Epithelial cell of proximal tubule (primary cell): ENCODE results near the gene CHSY3. TPM values are rescaled to one million over a fixed set of nuclear protein-coding genes. Genes with fewer than 3 reads are reported as not detected.
A peak's percentile ranks its signal among the peaks of the same experiment; 100 is the strongest.

Experiments used
- DNase-seq: peaks from one replicate; pipeline ENCODE4 v3.0.0-alpha.2; 2011; ENCODE audit warnings: low read depth
- H3K4me3 ChIP-seq: 2 replicates; pipeline ENCODE4 v1.5.1; 2011; ENCODE audit warnings: low read depth, mild to moderate bottlenecking, low read length
- total RNA-seq: library from RNA; depleted of rRNA; stranded (reverse); fragments of >200 nt; gene quantifications from 2 replicates; pipeline ENCODE4 v1.2.3, GENCODE V29; 2015
- TF ChIP-seq, protein P1 (sequence below): conservative IDR thresholded peaks from 2 replicates; pipeline ENCODE4 v1.5.1; 2012; ENCODE audit warnings: low read depth, mild to moderate bottlenecking, low read length

Gene CHSY3
- total RNA-seq: 1.7 and 2.5 TPM in 2 replicates

DNA sequence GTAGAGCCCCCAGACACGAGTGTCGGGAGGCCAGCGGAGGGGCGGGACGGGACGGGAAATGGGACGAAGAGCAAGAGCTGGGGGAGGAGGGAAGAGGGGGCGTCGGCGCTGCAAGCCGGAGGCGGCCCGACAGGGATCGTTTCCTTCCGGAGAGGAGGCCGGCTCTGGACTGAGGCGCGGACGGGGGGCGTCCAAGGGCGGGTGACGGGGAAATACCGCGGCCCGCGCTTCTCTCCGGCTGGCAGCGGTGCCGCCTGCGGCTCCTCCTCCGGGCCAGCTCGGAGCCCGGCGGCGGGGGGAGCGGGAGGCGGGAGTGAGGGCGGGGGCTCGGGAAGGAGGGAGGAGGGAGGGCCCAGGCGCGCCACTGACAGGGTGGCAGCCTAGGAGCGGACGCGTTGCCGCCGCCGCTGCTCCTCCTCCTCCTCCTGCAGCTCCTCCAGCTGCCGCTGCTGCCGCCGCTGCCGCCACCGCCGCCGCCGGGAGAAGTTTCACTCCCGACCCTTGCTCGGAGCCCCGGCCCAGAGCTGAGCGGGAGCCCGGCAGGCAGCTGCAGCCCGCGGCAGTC, at the start of gene CHSY3:
TSS of gene CHSY3 (plus strand) at position 364 of the 565 bp plus-strand sequence.
- TF ChIP-seq, protein P1, sequence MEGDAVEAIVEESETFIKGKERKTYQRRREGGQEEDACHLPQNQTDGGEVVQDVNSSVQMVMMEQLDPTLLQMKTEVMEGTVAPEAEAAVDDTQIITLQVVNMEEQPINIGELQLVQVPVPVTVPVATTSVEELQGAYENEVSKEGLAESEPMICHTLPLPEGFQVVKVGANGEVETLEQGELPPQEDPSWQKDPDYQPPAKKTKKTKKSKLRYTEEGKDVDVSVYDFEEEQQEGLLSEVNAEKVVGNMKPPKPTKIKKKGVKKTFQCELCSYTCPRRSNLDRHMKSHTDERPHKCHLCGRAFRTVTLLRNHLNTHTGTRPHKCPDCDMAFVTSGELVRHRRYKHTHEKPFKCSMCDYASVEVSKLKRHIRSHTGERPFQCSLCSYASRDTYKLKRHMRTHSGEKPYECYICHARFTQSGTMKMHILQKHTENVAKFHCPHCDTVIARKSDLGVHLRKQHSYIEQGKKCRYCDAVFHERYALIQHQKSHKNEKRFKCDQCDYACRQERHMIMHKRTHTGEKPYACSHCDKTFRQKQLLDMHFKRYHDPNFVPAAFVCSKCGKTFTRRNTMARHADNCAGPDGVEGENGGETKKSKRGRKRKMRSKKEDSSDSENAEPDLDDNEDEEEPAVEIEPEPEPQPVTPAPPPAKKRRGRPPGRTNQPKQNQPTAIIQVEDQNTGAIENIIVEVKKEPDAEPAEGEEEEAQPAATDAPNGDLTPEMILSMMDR: no peak
- H3K4me3 ChIP-seq: peak within 1 kb of the TSS; percentile 66
- no peak for DNase-seq

DNA sequence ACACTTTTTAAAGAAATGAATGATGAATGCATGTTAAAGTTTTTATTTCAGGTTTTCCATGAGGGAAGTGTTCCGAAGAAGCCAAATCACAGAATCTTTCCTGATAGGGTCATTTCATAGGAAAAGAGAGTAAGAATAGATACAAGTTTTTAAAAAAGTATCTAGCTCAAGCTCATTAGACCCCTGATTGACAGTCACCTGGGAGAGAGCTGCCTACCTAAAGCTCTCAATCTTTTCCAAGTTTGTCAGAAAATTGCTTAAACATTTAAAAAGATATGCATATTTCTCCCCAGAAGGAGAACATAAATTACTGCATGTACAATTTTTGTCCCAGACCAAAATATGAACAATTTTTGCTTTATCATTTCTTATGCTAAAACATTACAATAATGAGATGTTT, 47.9 kb upstream of the CHSY3 start:
- no peak overlapping the region for H3K4me3 ChIP-seq
- no peak for DNase-seq
- TF ChIP-seq, protein P1: no peak

DNA sequence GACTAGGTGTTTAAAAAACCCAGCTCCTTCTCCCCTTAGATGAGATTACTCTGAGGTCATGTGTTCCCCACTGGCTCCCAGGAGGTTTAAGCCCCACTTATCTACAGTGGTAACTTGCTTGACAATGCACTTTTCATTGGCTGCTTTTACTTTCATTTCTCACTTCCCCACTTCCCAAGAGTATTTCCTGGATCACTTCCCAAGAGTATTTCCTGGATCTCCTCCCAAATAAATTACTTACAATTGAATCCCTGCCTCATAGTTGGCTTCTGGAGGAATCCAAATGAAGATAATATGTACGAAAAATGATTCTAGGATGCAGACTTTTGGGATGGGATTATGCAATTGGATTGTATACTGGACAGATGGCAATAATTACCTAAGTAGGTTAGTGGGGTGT, 47.1 kb upstream of the CHSY3 start:
- TF ChIP-seq, protein P1: no peak
- DNase-seq: no peak
- H3K4me3 ChIP-seq: no peak overlapping the region

DNA sequence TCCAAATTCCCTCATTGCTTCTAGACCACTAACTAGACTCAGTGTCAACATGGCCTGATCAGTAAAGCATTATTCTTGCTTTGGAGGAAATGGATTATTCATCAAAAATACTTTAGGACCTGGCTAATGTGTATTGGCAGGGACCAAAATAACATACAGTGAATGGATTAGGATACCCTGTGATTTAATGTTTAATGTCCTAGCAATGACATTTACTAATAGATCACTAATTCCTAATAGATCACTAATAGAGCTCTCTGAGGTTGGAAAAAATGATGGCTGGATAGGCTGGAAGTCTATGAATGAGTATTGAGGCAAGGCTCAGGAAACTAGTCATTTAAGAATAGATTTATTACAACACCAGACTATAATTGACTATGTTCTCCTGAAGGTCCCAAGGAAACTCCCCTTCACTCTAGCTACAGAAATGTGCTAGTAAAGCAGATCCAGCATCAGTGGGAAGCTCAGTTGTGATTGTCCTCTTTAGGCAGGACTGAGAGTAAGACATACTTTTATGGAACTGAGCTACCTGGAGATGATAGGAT, 46.1 kb upstream of the CHSY3 start:
- TF ChIP-seq, protein P1: no peak
- no peak overlapping the region for H3K4me3 ChIP-seq
- DNase-seq: peak; percentile 38

DNA sequence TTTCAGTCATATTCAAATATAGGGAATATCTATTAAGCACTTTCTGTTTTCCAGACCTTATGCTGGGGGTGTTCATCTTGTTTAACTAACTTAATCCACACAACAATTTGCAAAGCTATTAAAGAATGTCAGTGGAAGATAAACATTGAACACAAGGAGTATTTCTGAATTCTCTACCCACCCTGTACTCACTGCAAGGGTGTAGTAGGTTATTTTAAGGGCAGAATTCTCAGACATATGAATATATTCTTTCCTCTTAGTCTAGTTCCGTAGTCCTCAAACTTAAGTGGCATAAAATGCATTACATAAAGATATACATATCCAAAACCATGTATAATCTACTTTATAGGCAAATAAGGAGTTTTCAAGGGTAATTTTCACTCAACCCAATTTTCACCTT, 19.9 kb upstream of the CHSY3 start:
- TF ChIP-seq, protein P1: no peak
- DNase-seq: no peak
- H3K4me3 ChIP-seq: no peak overlapping the region

DNA sequence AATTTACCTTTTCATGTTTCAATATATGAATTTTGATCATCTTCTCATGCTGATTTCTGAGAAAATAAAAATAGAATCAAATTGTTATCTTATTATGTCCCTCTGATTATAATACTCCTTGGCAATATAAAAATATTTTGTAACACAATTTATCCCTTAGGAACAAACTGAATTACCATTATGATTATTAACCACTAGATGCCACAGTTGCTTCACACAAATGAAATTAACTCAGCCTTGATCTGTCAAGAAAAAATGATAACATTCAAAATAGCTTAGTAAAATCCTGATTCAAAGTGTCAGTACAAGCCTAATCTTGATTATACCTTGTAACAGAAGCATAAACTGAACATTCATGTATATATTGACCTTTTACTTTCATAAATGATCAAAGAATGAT, 4.8 kb upstream of the CHSY3 start:
- no peak overlapping the region for H3K4me3 ChIP-seq
- TF ChIP-seq, protein P1: peak; percentile 40
- DNase-seq: no peak

DNA sequence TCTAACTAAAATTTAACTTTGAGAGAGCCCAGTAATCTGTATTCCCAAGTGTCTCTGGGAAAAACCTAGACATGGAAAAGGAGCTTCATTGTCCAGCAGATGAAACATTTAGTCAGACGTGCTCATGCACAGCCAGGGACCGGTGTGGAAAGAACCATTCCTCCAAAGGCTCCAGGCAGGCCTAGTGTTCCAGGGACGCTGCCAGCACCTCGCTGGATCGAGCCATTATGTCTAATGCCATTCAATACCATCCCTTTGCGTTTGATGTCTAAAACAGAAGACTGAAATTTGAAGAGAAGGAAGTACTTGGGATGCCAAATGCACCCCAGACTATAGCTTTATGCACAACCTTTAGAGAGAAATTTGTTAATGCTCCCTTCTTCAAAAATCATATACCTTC, 1.4 kb upstream of the CHSY3 start:
- DNase-seq: no peak
- TF ChIP-seq, protein P1: no peak
- H3K4me3 ChIP-seq: no peak overlapping the region
